ENCODE data around the gene C16orf78. TPM values are rescaled to one million over a fixed set of nuclear protein-coding genes. Genes with fewer than 3 reads are reported as not detected.

C16orf78 gene
- total RNA-seq, 1 donor = not detected

DNA sequence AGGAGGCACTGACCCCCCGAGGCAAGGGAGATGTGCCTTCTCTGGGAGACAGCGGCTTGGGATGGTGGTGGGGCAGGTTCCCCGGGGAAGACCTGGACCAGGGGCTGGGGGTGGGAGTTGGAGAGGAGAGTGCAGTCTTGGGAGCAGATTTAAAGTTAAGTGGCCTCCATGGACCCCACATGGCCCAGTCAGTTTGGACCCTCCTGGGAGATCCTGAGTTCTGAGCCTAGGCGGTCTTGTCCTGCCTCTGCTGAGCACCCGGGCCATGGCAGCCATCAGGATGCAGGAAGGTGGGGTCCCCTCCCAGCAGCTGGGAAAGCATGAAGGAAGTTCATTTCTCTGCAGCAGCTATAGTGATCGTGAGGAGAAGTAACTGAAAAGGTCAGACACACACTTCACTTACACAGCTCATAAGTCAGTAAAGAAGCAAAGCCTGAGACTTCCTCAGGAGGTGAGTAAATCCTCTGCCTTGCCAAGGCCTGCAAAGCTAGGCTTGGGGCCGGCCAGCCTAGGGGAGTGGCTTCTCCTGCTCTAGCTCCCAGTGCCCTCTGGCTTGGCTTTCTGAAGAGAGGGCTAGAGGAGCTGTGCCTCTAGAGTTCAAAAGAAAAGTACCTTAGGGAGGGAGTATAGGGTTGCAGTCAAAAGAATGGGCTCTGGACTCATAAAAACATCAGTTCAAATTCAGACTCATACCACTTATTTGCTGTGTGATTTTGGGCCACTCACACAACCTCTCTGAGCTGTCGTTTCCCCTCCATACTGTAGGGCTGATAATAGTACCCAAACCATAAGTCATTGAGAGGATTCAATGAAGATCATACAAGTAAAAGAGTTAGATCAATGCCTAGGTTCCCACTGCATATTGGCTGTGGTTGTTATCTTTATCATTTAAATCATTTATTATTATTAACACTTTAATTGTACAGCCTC is 31.0 kb upstream of the C16orf78 start:
- no peak for DNase-seq (ENCODE audit: low read depth)
- TF ChIP-seq CTCF (IDR thresholded peaks at IDR 0.05; ENCODE audit: insufficient read depth, low read length) = no peak
- H3K4me3 ChIP-seq (ENCODE audit: low read depth, low read length) = no peak overlapping the region

- no peak for TF ChIP-seq CTCF (IDR thresholded peaks at IDR 0.05; ENCODE audit: insufficient read depth, low read length)
These were observed 30.3 kb upstream of the C16orf78 start for GRCh38 chr16:49343291-49343690.

DNA sequence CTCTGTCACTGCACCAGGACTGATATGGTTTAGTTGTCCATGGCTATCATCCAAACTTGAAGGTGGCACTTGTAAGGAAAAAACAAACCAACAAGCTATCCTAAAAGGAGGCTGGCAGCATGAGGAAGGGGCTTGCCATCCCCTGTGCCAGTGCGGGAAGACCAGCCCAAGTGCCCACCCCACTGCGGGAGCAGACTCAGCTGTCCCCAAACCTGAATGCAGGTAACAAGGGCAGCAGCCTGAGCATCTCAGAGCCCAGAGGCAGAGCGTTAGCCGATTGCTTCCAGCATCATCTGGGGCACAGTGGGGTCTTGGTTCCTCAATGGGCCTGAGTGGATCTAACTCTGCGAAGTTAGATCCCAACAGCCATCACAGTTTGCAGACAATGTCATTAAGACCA is 29.2 kb upstream of the C16orf78 start:
- TF ChIP-seq CTCF (IDR thresholded peaks at IDR 0.05; ENCODE audit: insufficient read depth, low read length) = no peak
- DNase-seq (ENCODE audit: low read depth) = no peak
- H3K4me3 ChIP-seq (ENCODE audit: low read depth, low read length) = no peak overlapping the region

More at GRCh38 chr16:49343291-49343690, 30.3 kb upstream of the C16orf78 start:
- no peak for DNase-seq (ENCODE audit: low read depth)
- H3K4me3 ChIP-seq (ENCODE audit: low read depth, low read length) = no peak overlapping the region

DNA sequence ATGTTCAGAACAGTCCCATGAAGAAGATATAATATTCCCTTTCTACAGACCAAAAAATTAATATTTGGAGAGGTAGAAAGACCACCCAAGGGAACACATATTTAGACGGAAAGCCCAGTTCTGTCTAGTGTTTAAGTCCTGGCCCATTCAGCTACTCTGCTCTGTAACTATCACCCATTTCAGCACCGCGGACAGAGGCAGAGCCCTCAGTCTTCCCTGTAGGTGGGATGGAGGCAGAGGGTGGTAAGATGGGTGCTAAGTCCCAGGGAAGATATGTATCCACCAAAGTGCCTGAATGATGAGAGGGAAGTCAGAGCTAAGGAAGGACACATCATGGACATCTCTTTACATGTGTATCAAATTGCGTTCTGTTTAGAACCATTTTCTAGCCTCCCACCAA is 27.8 kb upstream of the C16orf78 start:
- TF ChIP-seq CTCF (IDR thresholded peaks at IDR 0.05; ENCODE audit: insufficient read depth, low read length) = no peak
- H3K4me3 ChIP-seq (ENCODE audit: low read depth, low read length) = no peak overlapping the region
- no peak for DNase-seq (ENCODE audit: low read depth)

DNA sequence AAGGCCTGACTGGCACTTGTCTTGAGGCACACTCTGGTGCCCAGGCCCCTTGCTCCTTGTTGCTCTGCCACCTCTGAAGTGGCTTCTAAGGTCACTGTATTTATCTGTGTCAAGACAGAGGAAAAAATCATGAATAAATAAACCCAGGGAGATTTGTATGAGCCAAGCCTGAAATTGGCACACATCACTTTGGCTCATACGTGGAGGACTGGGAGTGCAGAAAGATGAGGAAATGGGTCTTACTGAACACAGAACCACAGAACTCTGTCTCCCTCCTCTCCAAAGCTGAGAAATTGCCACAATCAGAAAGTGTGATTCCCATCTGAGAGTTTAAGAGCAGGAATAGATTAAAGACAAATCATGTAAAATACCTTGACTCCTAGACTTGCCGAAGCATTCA is 27.1 kb upstream of the C16orf78 start:
- no peak overlapping the region for H3K4me3 ChIP-seq (ENCODE audit: low read depth, low read length)
- TF ChIP-seq CTCF (IDR thresholded peaks at IDR 0.05; ENCODE audit: insufficient read depth, low read length) = no peak
- DNase-seq (ENCODE audit: low read depth) = no peak

DNA sequence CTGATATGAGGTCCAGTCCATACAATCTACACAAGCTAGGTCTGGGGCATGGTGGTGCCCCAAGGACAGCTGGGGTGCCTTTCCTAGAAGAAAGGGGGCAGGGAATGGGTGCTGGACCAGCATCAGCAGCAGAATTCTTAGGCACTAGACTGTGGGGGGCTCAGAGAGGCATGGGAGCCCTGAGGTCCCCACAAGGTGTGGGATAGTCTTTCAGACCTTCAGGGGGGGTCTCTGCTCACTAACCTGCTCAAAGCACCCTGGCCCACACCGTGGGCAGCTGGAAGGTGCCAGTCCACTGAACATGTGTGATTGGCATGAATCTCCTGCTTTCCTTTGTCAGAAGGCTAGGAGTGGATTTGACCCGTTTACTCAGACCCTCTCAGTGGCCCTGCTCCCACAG is 26.1 kb upstream of the C16orf78 start:
- no peak for TF ChIP-seq CTCF (IDR thresholded peaks at IDR 0.05; ENCODE audit: insufficient read depth, low read length)
- no peak for DNase-seq (ENCODE audit: low read depth)
- H3K4me3 ChIP-seq (ENCODE audit: low read depth, low read length) = no peak overlapping the region
